CD14-positive monocyte (primary cell): ENCODE data around the gene FNDC11. TPM values are rescaled to one million over a fixed set of nuclear protein-coding genes. Genes with fewer than 3 reads are reported as not detected.

Experiments used
- DNase-seq, 3 donors: peaks; one replicate each; pipeline ENCODE4 v3.0.0-alpha.2; 2011 to 2022
- H2AFZ ChIP-seq: 2 replicates; pipeline ENCODE4 v1.6.0; 2012; ENCODE audit warnings: mild to moderate bottlenecking, low read depth, low read length, inconsistent platforms; ENCODE audit not compliant: insufficient read depth, poor library complexity, severe bottlenecking
- H3K27ac ChIP-seq, 2 donors: 1 replicate in 1 of 2; 2 replicates in 1 of 2; pipeline ENCODE4 v1.5.1; 2012 to 2013; ENCODE audit warnings: low read length in 2 of 2, control low read depth in 1 of 2, inconsistent platforms in 1 of 2, low read depth in 1 of 2, mild to moderate bottlenecking in 1 of 2
- H3K27me3 ChIP-seq, 2 donors: one replicate each; pipeline versions ENCODE4 v1.6.0 to v1.6.1; 2011 to 2013; ENCODE audit warnings: low read length in 2 of 2; ENCODE audit not compliant: control insufficient read depth in 2 of 2, insufficient read depth in 2 of 2
- H3K36me3 ChIP-seq, 2 donors: replicated peaks in 1 of 2; 1 replicate in 1 of 2; 2 replicates in 1 of 2; pipeline versions ENCODE4 v1.5.1 to v1.6.1; 2012 to 2013; ENCODE audit warnings: low read length in 2 of 2, control low read depth in 1 of 2, inconsistent platforms in 1 of 2, mild to moderate bottlenecking in 1 of 2; ENCODE audit not compliant: insufficient read depth in 2 of 2, control insufficient read depth in 1 of 2
- H3K4me1 ChIP-seq, 2 donors: 1 replicate in 1 of 2; 2 replicates in 1 of 2; pipeline versions ENCODE4 v1.5.1 to v1.6.1; 2012 to 2013; ENCODE audit warnings: low read length in 2 of 2, control low read depth in 1 of 2, inconsistent platforms in 1 of 2, mild to moderate bottlenecking in 1 of 2, moderate library complexity in 1 of 2; ENCODE audit not compliant: insufficient read depth in 2 of 2, control insufficient read depth in 1 of 2
- H3K4me2 ChIP-seq: replicated peaks from 2 replicates; pipeline ENCODE3; 2012; ENCODE audit warnings: low read length, moderate library complexity, mild to moderate bottlenecking; ENCODE audit not compliant: poor library complexity, severe bottlenecking; ENCODE audit errors: extremely low read depth
- H3K4me3 ChIP-seq, 3 experiments: fragments of 200-600 bp in 1 of 3; sonication (generic) in 1 of 3; replicated peaks in 1 of 3; 1 replicate in 2 of 3; 2 replicates in 1 of 3; pipeline ENCODE4 v1.5.1; 2011 to 2013; ENCODE audit warnings: low read length in 3 of 3, mild to moderate bottlenecking in 3 of 3, control low read depth in 2 of 3, low read depth in 2 of 3, inconsistent platforms in 1 of 3, moderate library complexity in 1 of 3
- H3K79me2 ChIP-seq: 2 replicates; pipeline ENCODE4 v1.6.0; 2012; ENCODE audit warnings: mild to moderate bottlenecking, control low read depth, inconsistent platforms, low read length, moderate library complexity; ENCODE audit not compliant: insufficient read depth
- H3K9ac ChIP-seq: 2 replicates; pipeline ENCODE4 v1.6.0; 2017; ENCODE audit warnings: low read length, mild to moderate bottlenecking; ENCODE audit not compliant: insufficient read depth, poor library complexity, severe bottlenecking
- H3K9me3 ChIP-seq, 2 donors: replicated peaks in 1 of 2; 1 replicate in 1 of 2; 2 replicates in 1 of 2; pipeline versions ENCODE4 v1.5.1 to v1.6.1; 2012 to 2013; ENCODE audit warnings: low read length in 2 of 2, control low read depth in 1 of 2; ENCODE audit not compliant: control insufficient read depth in 1 of 2, insufficient read depth in 1 of 2
- H4K20me1 ChIP-seq: 2 replicates; pipeline ENCODE4 v1.6.0; 2012; ENCODE audit warnings: mild to moderate bottlenecking, low read length, control low read depth, moderate library complexity; ENCODE audit not compliant: insufficient read depth
- H3K27ac Mint-ChIP-seq, 7 donors: one replicate each; pipeline ENCODE4 v1.8.0; 2020; ENCODE audit warnings: mild to moderate bottlenecking in 7 of 7, mixed read lengths in 7 of 7, moderate library complexity in 6 of 7, inconsistent platforms in 2 of 7
- H3K27me3 Mint-ChIP-seq, 3 donors: one replicate each; pipeline ENCODE4 v1.8.0; 2021 to 2022; ENCODE audit warnings: low read depth in 3 of 3, mild to moderate bottlenecking in 3 of 3, mixed read lengths in 3 of 3, moderate library complexity in 3 of 3, inconsistent platforms in 1 of 3
- H3K36me3 Mint-ChIP-seq, 2 donors: one replicate each; pipeline ENCODE4 v1.8.0; 2020; ENCODE audit warnings: mixed read lengths in 2 of 2, inconsistent platforms in 1 of 2, mild to moderate bottlenecking in 1 of 2
- H3K4me1 Mint-ChIP-seq: one replicate; pipeline ENCODE4 v1.8.0; 2020; ENCODE audit warnings: mild to moderate bottlenecking, mixed read lengths
- H3K4me3 Mint-ChIP-seq, 2 donors: one replicate each; pipeline ENCODE4 v1.8.0; 2020; ENCODE audit warnings: mild to moderate bottlenecking in 2 of 2, mixed read lengths in 2 of 2, moderate library complexity in 1 of 2
- H3K9me3 Mint-ChIP-seq, 7 donors: one replicate each; pipeline ENCODE4 v1.8.0; 2020 to 2022; ENCODE audit warnings: mixed read lengths in 7 of 7, mild to moderate bottlenecking in 6 of 7, moderate library complexity in 6 of 7, inconsistent platforms in 2 of 7
- WGBS: methylation state at CpG from one replicate; pipeline ENCODE4 v1.1.5; 2013; ENCODE audit warnings: missing lambda C conversion rate; ENCODE audit not compliant: insufficient coverage; 5-methylcytosine and 5-hydroxymethylcytosine counted together
- intact Hi-C, 2 donors: fragments of 100-400 bp; cut with micrococcal nuclease; formaldehyde crosslinking; loops; one replicate each; pipeline versions ENCODE4 v1.15.0 to v1.15.1; 2023
- polyA plus RNA-seq, 3 donors: library from polyadenylated mRNA; depleted of rRNA in 1 of 3; unstranded in 2 of 3; stranded (reverse) in 1 of 3; fragments of 300-500 nt in 2 of 3; fragments of >200 nt in 1 of 3; fragmentation: Illumina TruSeq in 2 of 3; gene quantifications; 1 replicate in 2 of 3; 2 replicates in 1 of 3; pipeline ENCODE4 v1.2.3, GENCODE V29; 2012 to 2021
- TF ChIP-seq, protein P1 (sequence below): fragments of 200-600 bp; IDR thresholded peaks from one replicate; pipeline ENCODE4 v1.8.0; 2022; ENCODE audit warnings: antibody characterized with exemption, mild to moderate bottlenecking

The FNDC11 gene
- polyA plus RNA-seq, 3 donors: 0.23 TPM; not detected in 2

DNA sequence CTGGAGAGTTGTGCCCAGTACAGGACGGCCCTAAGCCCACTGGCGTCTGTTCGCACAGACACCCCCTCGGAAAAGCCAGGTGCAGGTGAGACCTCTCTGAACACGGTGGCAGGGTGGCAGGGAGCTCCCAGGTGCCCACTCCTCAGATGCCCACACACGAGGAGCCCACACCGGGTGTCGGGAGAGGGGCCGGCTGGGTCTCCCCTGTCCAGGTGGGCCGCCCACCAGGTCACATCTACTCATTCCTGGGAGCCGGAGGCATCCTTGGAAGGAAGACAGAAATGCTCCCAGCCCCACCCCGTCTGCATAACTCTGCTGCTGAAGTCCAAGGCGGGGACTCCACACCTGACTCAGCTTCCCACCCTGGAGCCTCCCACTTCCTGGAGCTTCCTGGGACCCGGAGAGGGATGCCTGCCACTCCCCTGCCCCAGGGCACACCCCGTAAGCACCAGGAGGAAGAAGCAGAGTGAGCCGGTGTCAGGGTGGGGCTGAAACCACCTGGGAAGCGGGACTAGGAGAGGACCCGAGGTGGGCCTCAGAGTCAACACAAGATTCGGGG, 8.9 kb upstream of the FNDC11 start:
- peaks cover 2% of the 10 kb centered on the region for H3K4me1 Mint-ChIP-seq
- Histone ChIP-seq H3K4me3 (no peak overlapping the region), H3K27me3 (peaks cover 0 to 42% of the 10 kb centered on the region in 2 donors), H3K79me2 (no peaks in the 10 kb centered on the region), H3K4me2 (no peak overlapping the region), H2AFZ (no peak overlapping the region), H3K4me1 (no peaks in the 10 kb centered on the region), H3K9ac (no peak overlapping the region), H3K27ac (no peak overlapping the region), H3K9me3 (no peaks in the 10 kb centered on the region), H3K36me3 (no peaks in the 10 kb centered on the region), H4K20me1 (no peaks in the 10 kb centered on the region)
- H3K4me3 Mint-ChIP-seq: no peak overlapping the region
- 81% methylated on average over 18 of the region's 19 CpGs for whole genome bisulfite sequencing
- no peak overlapping the region for H3K27ac Mint-ChIP-seq
- peaks cover 0 to 2% (median 0%) of the 10 kb centered on the region in 7 donors for H3K9me3 Mint-ChIP-seq
- TF ChIP-seq, protein P1, sequence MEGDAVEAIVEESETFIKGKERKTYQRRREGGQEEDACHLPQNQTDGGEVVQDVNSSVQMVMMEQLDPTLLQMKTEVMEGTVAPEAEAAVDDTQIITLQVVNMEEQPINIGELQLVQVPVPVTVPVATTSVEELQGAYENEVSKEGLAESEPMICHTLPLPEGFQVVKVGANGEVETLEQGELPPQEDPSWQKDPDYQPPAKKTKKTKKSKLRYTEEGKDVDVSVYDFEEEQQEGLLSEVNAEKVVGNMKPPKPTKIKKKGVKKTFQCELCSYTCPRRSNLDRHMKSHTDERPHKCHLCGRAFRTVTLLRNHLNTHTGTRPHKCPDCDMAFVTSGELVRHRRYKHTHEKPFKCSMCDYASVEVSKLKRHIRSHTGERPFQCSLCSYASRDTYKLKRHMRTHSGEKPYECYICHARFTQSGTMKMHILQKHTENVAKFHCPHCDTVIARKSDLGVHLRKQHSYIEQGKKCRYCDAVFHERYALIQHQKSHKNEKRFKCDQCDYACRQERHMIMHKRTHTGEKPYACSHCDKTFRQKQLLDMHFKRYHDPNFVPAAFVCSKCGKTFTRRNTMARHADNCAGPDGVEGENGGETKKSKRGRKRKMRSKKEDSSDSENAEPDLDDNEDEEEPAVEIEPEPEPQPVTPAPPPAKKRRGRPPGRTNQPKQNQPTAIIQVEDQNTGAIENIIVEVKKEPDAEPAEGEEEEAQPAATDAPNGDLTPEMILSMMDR: no peak
- peaks cover 23 to 63% (median 36%) of the 10 kb centered on the region in 3 donors for H3K27me3 Mint-ChIP-seq
- no peaks in the 10 kb centered on the region for H3K36me3 Mint-ChIP-seq
- intact Hi-C loops: no loop called here
- DNase-seq: no peak

DNA sequence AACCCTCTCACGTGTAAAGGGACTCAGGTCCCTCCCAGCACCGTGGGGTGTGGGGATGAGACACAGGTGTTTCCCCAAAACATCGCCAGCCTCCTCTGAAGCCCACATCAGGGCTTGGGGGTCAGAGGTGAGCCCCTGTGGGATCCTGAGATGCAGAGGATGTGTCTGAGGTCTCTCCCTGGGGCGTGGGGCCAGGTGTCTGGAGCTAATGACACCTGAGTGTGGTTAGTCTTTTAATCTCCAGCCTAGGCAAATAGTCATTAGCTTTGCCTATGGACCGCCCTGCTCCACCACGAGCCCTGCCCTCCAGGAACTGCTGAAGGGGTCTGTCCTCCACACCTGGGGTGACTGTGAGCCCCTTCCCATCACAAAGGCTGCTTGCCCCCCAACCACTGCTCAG, 8.1 kb upstream of the FNDC11 start:
- Histone ChIP-seq H3K9me3 (no peaks in the 10 kb centered on the region), H3K4me3 (no peak overlapping the region), H3K79me2 (no peaks in the 10 kb centered on the region), H2AFZ (no peak overlapping the region), H3K4me2 (no peak overlapping the region), H3K27me3 (peaks cover 0 to 39% of the 10 kb centered on the region in 2 donors), H4K20me1 (no peaks in the 10 kb centered on the region), H3K9ac (no peak overlapping the region), H3K27ac (no peak overlapping the region), H3K36me3 (no peaks in the 10 kb centered on the region), H3K4me1 (no peaks in the 10 kb centered on the region)
- WGBS: 58% methylated on average over 6 of the region's 6 CpGs
- Mint-ChIP-seq H3K27me3 (peaks cover 24 to 69% (median 41%) of the 10 kb centered on the region in 3 donors), H3K4me1 (peaks cover 2% of the 10 kb centered on the region), H3K36me3 (no peaks in the 10 kb centered on the region), H3K4me3 (no peak overlapping the region), H3K27ac (no peak overlapping the region), H3K9me3 (peaks cover 0 to 3% (median 0%) of the 10 kb centered on the region in 7 donors)
- TF ChIP-seq, protein P1: no peak
- DNase-seq: no peak
- intact Hi-C loops: no loop called here
